GM21723 (cell line): ENCODE measurements around the gene AMPD3.
A peak's percentile ranks its signal among the peaks of the same experiment; 100 is the strongest.

Experiments used
- ATAC-seq: cut with Tn5 transposase; IDR thresholded peaks from one replicate; pipeline ENCODE4 v1.9.1; 2021; ENCODE audit warnings: mild to moderate bottlenecking, moderate library complexity; ENCODE audit not compliant: unreplicated experiment

The AMPD3 gene

DNA sequence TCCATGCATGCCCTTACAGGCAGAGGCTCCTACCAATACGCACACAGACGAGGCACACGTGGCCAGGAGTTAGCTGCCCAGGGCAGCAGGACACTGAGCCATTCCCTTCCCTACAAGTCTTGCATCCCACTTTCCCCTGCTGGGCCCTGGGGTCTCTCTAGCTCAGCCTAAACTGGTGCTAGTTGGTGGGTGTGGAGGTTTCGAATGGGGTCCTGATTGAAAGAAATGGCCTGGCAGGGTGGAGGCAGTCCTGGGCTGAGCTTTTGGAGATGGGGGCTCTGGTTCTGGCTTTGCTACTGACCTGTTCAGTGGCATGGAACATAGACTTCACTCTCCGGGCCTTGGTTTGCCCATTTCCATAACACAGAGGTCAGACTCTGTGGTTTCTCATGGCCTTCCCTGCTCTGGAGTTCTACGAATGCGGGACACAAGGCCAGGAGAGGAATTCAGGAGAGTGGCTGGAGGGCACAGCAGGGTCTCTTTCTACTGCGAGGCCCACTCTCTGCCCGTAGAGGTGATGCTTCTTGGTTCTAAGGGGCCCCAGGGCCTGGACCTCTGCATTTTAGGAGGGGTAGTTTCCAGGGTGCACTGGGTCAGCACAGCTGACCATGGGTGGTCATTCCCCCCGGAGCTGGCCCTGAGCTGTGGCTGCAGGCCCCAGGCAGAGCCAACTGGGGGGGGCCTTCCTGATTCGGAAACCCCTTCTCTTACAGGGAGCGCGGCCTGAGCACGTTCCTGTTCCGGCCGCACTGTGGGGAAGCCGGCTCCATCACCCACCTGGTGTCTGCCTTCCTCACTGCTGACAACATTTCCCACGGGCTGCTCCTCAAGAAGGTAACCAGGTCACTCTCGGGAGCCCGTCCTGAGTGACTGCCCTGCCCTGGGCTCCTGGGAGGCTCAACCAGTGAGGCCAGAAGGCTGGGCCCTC, 46.0 kb downstream of the AMPD3 start:
- ATAC-seq, result no peak

DNA sequence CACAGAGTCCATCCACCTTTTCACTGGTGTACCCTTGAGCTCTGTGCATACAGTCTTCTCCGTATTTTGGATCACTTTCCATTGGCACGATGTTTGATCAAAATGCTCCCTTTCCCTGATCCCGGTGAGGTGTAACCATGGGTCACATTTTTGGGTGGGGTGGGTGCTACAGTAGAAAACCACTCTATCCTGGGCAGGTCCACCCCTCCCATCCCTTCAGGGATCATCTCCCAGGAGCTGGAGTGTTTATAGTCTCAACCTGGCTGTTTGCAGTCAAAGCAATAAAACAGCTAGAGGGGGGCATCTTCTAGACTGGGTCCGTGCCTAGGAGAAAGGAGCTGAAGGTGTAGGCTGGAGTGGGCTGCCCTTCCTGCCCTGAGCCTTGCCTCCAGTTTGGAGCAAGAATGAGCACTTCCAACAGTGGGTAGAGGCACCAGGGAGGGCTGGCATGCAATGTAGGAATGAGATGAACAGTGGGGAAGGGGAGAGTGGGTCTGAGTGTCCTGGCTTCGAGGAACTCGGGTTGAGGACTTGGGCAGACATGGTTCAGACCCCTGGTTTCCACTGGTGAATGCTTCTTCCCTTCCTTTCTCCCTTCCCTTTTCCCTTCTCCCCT, 47.1 kb downstream of the AMPD3 start:
- no peak for ATAC-seq

DNA sequence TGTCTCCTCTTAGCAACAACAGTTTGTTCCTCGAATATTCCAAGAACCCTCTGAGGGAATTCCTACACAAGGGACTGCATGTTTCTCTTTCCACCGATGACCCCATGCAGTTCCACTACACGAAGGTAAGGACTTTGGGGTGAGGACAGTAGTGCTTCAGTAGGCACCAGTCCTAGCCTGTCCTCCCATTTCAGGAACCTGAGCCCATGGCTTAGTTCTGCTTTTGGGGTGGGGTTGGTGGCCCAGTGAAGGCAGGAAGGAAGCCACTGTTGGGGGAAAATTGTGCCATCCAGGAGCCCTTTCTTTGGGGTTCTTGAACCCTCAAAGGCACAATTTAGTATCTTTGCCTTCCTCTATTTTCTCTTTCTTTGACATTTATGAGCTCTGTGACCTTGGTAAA, 47.7 kb downstream of the AMPD3 start:
- ATAC-seq, result no peak

DNA sequence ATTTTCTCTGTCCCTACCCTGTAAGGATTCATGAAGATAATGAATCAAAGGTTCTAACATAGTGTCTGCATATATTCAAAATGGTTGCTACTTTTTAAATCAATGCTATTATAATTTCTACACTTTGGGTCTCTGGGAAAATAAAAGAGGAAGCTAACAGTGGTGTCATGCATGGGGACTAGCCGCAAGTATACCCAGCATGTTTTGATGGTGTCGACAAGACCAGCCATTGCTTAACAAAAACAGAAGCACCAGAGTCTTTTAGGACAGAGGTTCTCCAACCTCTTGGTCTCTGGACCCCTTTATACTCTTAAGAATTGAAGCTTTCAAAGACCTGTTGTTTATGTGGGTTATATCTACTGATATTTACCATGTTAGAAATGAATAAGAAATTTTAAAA, 48.2 kb downstream of the AMPD3 start:
- no peak for ATAC-seq

DNA sequence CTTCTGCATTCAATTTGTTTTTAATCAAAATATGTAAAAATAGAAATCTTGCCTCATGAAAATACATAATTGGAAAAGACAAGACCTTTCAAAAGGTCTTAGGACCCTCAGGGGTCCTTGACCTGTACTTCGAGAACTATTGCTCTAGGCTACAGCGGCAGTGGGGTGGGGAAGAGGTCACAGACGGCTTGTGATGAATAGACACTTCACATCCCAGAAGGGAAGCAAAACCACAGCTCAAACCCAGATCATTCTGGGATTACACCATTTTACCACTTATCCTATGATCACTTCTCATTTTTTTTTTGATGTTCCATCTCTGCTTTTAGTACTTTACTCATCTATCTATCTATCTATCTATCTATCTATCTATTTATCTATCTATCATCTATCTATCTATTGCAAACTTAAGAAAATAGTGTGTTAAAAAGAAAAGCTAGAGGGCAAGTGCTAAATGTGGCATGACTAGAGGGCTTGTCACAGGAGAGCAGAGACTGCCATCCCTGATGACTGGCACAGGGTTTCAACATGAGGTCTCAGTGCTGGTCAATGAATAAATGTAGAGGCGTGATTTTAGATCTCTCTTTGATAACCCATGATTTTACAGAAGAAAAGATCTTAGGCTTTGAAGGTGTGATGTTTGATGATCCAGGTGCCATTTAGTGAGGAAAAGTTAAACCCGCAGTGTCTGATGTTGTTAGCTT, 48.9 kb downstream of the AMPD3 start:
- no peak for ATAC-seq

DNA sequence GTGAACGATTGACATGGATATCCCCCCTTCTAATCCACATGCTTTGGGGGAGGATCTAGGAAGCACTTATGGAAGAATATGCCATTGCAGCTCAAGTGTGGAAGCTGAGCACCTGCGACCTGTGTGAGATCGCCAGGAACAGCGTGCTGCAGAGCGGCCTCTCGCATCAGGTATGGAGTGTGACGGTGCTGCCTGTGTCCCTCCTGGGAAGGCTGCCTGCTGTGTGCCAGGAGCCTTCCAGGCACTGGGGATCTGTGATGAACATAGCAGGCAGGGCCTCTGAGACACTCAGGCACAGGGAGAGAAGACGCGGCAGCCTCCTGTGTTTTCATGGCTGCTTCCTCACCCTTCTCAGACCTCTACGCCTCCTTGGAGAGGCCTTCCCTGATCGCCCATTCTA, 49.4 kb downstream of the AMPD3 start:
- ATAC-seq, result no peak

DNA sequence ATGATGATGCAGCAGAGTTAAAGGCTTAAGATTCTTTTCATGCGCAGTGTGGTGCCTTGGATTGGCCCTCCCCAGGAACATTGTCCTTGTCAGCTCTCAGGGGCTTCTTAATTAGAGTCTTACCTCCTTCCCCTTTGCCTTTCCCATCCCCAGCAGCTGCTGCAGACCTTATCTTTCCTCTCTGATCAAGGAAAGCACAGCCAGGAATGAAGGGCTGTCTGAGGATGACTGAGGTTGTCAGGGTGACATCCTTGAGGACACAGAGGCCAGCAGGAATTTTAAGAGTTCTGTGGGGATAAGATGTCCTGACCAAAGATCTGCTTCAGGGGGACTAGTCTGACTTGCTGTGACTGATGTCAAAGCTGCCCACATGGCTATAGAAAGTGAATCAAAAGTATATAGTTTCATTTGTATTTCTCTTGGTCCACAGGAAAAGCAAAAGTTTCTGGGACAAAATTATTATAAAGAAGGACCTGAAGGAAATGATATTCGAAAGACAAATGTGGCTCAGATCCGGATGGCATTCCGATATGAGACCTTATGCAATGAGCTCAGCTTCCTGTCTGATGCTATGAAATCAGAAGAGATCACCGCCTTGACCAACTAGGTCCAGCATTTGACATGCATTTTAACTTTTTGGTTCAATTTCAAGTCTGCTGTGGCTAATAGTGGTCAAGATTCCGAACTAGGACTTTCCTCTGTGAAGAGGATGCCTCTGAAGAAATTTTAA, 50.4 kb downstream of the AMPD3 start:
- no peak for ATAC-seq

DNA sequence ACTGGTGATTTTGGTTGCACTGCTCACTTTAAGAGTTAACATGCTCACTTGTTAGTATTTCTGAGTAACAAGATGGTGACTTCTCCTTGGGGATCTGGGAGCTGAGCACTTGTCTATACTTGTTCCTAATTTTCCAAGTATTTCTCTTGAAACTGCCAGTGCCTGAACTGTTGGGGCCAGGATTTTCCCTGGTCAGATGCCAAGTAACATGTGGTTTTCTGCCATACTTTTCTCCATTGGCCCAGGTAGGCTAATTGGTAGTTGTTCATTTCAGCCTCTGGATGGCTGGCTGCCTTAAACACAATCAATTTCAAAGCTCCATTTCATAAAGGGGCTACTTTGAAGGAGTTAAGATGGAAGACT, 50.9 kb downstream of the AMPD3 start:
- no peak for ATAC-seq

DNA sequence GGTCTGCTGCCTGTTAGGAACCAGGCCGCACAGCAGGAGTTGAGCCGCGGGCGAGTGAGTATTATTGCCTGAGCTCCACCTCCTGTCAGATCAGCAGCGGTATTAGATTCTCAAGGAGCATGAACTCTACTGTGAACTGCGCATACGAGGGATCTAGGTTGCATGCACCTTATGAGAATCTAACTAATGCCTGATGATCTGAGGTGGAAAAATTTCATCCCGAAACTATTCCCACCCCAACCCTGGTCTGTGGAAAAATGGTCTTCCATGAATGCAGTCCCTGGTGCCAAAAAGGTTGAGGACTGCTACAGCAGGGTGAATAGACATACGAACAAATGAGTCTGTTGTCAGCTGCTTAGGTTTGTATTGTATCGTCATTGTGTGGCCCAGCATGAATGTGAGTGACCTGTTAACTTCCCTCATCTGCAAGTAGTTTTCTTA, 56.1 kb downstream of the AMPD3 start:
- no peak for ATAC-seq

DNA sequence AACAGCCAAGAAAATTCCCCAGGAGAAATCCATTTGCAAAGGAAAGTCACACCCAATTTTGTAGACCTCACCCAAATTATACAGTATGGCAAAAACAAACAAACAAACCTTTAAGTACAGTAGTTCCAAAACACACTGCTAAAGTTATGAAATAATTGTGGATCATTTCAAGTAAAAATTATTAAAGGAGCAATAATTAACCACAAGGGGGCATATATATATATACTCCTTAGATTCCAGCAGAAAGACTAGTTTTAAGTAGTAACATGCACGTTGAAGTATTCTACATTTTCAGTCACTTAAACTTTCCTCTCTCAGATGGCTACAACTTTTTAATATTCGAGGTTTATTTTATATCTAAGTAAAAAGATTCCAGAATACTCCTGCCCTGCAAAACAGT, 59.1 kb downstream of the AMPD3 start:
- no peak for ATAC-seq

DNA sequence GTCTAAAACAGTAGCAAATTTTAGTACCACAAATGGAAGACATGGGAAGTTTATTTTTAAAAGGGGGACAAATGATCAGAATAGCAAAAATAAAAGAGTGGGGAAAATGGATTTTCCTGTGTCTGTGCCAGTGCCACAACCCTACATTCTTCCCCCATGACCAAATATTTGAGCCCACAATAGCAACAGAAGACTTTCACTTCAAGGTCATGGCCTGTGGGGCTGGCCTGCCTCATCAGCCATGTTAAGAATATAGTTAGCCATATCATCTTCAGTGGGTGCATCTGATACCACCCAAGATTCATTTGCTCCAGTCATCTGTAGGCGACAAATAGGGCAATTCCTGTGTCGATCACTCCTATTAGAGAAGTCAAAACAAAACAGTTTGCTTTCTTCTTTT, 59.6 kb downstream of the AMPD3 start:
- no peak for ATAC-seq

DNA sequence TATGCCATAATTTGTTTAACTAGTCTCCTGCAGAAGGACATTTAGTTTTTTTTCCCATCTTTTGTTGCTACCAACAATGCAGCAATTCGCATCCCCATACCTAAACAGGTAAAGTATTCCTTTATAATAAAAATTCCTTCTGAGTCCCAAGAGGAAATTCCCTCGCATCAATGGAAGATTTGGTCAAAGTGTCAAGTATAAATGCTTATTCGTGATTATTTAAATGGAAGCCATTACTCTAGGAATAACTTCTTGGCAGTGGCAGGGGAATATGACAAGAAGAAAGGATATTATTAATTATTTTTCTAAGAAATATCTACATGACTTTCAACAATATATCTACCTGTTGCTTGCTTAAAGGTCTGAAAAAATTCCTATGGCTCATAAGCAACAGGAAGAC, 60.4 kb downstream of the AMPD3 start:
- no peak for ATAC-seq

DNA sequence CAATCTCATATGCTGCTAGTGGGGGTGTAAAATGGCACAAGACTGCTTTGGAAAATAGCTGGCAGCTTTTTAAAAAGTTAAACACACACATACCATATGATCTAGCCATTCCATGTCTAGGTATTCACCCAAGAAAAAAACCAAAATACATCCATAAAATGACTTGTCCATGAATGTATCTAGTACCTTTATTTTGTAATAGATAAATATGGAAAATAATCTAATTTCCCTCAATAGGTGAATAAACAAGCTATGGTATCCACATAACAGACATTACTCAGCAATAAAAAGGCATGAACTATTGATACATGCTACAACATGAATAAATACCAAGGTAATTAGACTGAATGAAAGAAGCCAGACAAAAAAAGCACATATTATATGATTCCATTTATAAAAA, 63.1 kb downstream of the AMPD3 start:
- ATAC-seq, result no peak

DNA sequence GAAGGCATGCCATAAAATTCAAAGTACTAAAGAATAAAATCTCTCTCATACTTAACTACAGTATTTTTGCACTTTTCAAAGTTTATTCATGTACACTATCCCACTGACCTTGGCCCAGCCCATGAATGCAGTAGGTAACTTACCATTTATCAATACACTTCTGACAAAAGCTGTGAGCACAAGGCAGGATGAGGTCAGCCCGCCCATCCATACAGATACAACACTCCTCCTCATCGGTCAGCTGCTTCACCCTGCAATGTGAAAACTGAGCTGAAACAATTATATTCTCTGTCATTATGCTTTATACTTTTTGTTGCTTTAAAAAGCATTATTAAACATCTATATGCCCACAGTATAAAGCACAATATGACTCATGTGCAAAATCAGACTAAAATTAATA, 63.8 kb downstream of the AMPD3 start:
- no peak for ATAC-seq

DNA sequence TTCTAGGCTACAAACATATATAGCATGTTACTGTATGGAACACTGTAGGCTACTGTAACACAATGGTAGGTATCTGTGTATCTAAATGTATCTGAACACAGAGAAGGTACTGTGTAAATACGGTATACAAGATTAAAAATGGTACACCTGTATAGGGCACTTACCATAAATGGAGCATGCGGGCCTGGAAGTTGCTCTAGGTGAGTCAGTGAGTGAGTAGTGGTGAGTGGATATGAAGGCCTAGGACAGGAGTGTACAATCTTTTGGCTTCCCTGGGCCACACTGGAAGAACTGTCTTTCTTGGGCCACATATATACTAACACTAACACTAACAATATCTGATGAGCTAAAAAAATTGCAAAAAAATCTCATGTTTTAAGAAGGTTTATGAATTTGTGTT, 64.6 kb downstream of the AMPD3 start:
- no peak for ATAC-seq

DNA sequence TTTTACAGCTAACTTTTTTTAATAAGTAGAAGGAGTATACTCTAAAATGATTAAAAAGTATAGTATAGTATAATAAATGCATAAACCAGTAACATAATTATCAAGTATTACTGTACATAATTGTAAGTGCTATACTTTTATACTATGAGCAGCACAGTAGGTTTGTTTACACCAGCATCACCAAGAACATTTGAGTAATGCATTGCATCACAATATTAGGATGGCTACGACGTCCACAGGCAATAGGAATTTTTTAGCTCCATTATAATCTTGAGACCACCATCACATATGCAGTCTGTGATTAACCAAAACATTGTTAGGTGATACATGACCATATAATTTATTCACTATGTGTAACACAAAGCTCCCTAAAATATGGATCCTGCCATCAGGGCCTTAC, 65.5 kb downstream of the AMPD3 start:
- ATAC-seq, result no peak

DNA sequence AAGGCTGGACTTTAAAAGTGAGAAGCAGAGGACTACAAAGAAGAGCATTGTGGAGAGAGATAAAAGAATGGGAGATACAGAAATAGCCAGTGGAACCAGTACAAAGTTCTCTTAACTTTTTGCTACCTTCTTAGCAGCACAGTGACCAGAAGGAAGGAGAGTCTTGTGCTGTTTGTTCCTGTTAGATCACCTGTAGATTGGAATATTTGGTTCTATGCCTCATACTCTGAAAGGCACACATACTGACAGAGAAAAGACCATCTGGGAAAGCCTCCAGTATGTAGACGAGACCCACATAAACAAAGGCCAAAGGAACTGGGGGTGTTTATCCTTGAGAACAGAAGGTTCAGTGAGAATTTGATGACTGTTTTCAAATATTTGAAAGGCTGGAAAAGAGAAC, 67.2 kb downstream of the AMPD3 start:
- ATAC-seq, result no peak

DNA sequence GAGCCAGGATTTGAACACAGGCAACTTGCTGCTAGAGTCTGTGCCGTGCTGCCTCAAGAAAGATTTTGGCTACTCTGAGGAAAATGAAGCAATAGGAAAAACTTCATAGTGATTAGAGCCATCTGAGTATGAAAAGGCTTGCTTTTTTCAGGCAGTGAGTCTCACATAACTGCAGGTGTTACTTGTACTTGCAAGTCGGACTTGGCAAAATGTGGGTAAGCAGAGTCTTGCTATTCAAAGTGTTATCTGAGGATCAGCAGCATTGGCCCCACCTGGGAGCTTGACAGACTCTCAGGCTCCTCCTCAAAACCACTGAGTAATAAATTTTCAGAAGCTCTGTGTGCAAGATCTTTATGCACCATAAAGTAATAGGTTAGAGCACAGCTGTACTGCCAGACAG, 67.9 kb downstream of the AMPD3 start:
- no peak for ATAC-seq

DNA sequence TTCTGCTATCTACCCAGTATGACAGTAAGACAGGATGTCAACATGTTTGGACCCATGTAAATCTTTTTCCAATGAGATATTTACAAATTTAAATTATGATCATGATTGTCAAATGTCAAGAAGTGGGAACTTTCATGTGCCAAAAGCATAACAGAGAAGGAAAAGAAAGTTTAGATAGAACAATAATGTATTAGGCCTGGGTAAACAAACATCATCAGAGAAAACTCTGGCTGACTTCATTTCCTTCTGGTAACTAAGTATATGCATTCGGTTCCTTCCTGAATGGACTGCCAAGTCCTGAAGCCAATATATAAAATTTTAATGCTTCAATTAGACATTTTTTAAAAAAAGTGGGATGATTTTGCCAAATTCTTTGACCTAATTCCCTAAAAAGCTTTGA, 69.4 kb downstream of the AMPD3 start:
- ATAC-seq, result no peak

DNA sequence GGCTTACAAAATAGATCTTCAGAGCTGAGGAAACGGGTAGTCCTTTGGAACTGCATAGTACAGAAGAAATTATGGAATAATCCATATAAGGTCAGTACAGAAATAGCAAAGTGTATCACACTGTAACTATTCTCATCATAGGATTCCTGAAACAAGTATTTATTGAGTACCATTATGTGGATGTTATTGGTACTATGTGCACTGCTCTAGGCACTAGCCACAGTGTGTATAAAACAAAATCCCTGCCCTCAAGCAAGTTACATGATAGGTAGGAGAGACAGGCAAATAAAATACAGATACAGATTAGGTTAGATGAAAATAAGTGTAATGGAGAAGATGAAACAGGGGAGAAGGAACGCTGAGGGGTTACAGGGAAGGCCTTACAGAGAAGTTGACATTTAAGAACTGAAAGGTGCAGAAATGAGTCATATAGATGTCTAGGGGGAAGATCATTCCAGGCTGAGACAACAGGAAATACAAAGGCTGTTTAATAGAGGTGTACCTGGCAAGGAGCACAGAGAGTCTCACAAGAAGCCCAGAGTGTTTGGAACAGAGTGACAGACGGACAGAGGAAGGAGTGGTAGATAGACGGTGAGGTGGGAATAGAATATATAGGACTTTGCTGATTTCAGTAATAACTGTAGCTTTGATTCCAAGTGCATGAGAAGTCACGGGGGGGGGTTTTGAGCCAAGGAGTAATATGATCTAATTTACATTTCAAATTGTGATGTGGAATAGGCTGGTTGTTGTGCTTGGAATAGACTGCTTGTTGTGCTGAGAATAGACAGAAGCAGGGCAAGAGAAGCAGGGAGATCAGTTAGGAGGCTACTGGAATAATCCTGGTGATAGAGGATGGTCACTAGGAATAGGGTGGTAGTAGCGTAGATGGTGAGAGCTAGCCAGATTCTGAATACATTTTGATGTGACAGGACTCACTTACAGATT, 72.2 kb downstream of the AMPD3 start:
- ATAC-seq, result peak; percentile 83
